ENCODE results near the gene CRPPA. TPM values are rescaled to one million over a fixed set of nuclear protein-coding genes. Genes with fewer than 3 reads are reported as not detected.
"Not testable (repeated sequence)": the region's sequence is repeated elsewhere in the genome, so short reads cannot be mapped to it uniquely, and the experiment has no call there.

Gene CRPPA
- total RNA-seq, 5 donors from 2014 or later (not counting 1 experiment from before 2014, with no cell fraction given), result 0.49 to 2.2 (median 1.0) TPM

DNA sequence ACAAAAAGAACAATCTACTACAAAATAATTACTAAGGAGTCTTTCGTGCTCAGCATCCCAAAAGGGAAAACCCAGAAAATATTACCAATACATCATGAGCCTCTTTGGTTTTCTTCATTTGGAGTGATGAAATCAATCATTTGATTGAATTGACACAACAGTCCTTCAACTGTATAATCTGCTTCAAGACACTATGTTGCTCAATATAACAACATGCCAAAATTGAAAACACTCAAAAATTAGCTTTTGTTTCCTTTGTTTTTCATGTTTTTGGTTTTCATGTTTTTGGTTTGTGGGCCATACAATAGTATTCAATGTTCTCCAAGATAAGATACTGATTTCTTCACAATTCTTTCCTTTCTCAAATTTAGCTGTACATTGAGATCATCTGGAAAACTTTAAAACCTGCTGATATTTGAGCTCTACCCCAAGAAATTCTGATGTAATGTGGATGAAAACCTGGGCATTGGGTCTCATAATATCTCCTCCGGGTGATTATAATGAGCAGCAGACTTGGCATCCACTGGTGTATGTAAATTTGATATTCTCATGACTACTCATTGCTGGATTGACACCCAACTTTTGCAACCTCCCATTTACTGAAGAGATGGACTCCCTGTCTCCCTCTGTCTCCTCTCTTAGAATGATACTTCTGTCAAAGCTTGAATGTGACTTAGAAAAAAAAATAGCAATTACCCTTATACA lies 39.6 kb upstream of the CRPPA start:
- Mint-ChIP-seq H3K4me3 (no peak overlapping the region), H3K4me1 (peaks cover 5 to 8% (median 6%) of the 10 kb centered on the region in 3 donors), H3K9me3 (no peaks in the 10 kb centered on the region), H3K27me3 (peaks cover 0 to 9% of the 10 kb centered on the region in 2 donors), H3K36me3 (no peaks in the 10 kb centered on the region), H3K27ac (no peak overlapping the region)
- Histone ChIP-seq H3K36me3 (ENCODE audit: control insufficient read depth in 2 of 2, extremely low read depth in 1 of 2, insufficient read depth in 1 of 2, low read length in 1 of 2) (no peaks in the 10 kb centered on the region), H3K9me3 (no peaks in the 10 kb centered on the region), H3K27me3 (replicated peaks in 1 of 2; ENCODE audit: control insufficient read depth in 2 of 2, extremely low read depth in 1 of 2, insufficient read depth in 2 of 2, low read length in 1 of 2) (peaks cover 0 to 5% of the 10 kb centered on the region in 2 experiments), H3K4me3 (ENCODE audit: control insufficient read depth in 1 of 2, extremely low read depth in 1 of 2, low read length in 1 of 2) (no peak overlapping the region), H3K27ac (ENCODE audit: low read length) (no peak overlapping the region), H3K4me1 (ENCODE audit: control insufficient read depth in 1 of 2, extremely low read depth in 1 of 2, insufficient read depth in 2 of 2, low read length in 2 of 2) (no peaks in the 10 kb centered on the region)
- POLR2A ChIA-PET, result no interaction called here
- WGBS (ENCODE audit: insufficient coverage), result no CpG with 5 or more reads among the region's 2 CpGs
- ATAC-seq (replicated peaks in 1 of 4), result no peak
- CTCF ChIA-PET, result interaction anchor here in 1 of 2 donors (0.7 kb wide), 1 partner anchor 25 kb away, joined by 4 read pairs; no protein-coding TSS in a partner anchor
- DNase-seq, result no peak

DNA sequence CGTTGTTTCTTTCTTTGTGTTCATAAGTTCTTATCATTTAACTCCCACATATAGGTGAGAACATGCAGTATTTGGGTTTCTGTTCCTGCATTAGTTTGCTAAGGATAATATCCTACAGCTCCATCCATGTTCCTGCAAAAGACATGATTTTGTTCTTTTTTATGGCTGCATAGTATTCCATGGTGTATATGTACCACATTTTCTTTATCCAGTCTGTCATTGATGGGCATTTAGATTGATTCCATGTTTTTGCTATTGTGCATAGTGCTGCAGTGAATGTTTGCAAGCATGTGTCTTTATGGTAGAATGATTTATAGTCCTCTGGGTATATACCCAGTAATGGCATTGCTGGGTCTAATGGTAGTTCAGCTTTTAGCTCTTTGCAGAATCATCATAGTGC lies 35.0 kb upstream of the CRPPA start:
- H3K4me3 Mint-ChIP-seq; H3K27ac Mint-ChIP-seq; H3K36me3 ChIP-seq (ENCODE audit: control insufficient read depth in 2 of 2, extremely low read depth in 1 of 2, insufficient read depth in 1 of 2, low read length in 1 of 2); H3K9me3 Mint-ChIP-seq; H3K4me1 ChIP-seq (ENCODE audit: control insufficient read depth in 1 of 2, extremely low read depth in 1 of 2, insufficient read depth in 2 of 2, low read length in 2 of 2); DNase-seq; CTCF ChIA-PET; H3K27me3 ChIP-seq (replicated peaks in 1 of 2; ENCODE audit: control insufficient read depth in 2 of 2, extremely low read depth in 1 of 2, insufficient read depth in 2 of 2, low read length in 1 of 2); H3K4me3 ChIP-seq (ENCODE audit: control insufficient read depth in 1 of 2, extremely low read depth in 1 of 2, low read length in 1 of 2); H3K9me3 ChIP-seq; H3K36me3 Mint-ChIP-seq; H3K27me3 Mint-ChIP-seq; H3K27ac ChIP-seq (ENCODE audit: low read length); ATAC-seq (replicated peaks in 1 of 4): not testable (repeated sequence)
- H3K4me1 Mint-ChIP-seq, result peaks cover 10 to 14% (median 12%) of the 10 kb centered on the region in 3 donors
- POLR2A ChIA-PET, result interaction anchor here in 1 of 2 donors (0.9 kb wide), 1 partner anchor 188 kb away, joined by 3 read pairs; no protein-coding TSS in a partner anchor
- WGBS (ENCODE audit: insufficient coverage), result no CpG with 5 or more reads among the region's 1 CpG

DNA sequence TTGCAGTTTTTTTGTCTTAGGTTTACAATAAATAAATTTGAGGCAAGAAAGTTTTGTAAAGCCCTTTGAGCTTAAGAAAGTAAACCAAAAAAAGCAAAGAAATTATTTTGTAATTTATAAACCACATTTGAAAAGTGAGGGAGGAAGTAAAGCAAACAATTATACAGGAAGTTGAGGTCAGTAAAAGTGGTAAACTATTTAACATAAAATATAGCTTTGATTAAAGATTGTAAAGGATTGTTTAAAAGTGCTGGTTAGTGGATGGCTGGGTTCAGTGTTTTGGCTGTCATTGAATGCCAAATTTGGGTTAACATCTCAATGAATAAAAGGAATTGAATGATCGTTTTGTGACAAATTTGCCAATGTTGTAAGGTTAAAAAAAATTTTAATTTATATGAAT lies 34.3 kb upstream of the CRPPA start:
- H3K36me3 Mint-ChIP-seq, result no peaks in the 10 kb centered on the region
- Histone ChIP-seq H3K27ac (ENCODE audit: low read length) (no peak overlapping the region), H3K4me1 (ENCODE audit: control insufficient read depth in 1 of 2, extremely low read depth in 1 of 2, insufficient read depth in 2 of 2, low read length in 2 of 2) (no peaks in the 10 kb centered on the region), H3K36me3 (ENCODE audit: control insufficient read depth in 2 of 2, extremely low read depth in 1 of 2, insufficient read depth in 1 of 2, low read length in 1 of 2) (no peaks in the 10 kb centered on the region), H3K9me3 (no peaks in the 10 kb centered on the region), H3K4me3 (ENCODE audit: control insufficient read depth in 1 of 2, extremely low read depth in 1 of 2, low read length in 1 of 2) (no peak overlapping the region), H3K27me3 (replicated peaks in 1 of 2; ENCODE audit: control insufficient read depth in 2 of 2, extremely low read depth in 1 of 2, insufficient read depth in 2 of 2, low read length in 1 of 2) (no peaks in the 10 kb centered on the region)
- peaks cover 0 to 3% of the 10 kb centered on the region in 2 donors for H3K27me3 Mint-ChIP-seq
- ChIA-PET CTCF (interaction anchor here in 1 of 2 donors (0.7 kb wide), 1 partner anchor 12 kb away, joined by 3 read pairs; no protein-coding TSS in a partner anchor), POLR2A (interaction anchor here (0.7 to 0.9 kb wide), 3 partner anchors 19 to 187 kb away, joined by 3 to 4 read pairs (median 3); no protein-coding TSS in a partner anchor)
- peaks cover 10 to 14% (median 12%) of the 10 kb centered on the region in 3 donors for H3K4me1 Mint-ChIP-seq
- H3K4me3 Mint-ChIP-seq, result no peak overlapping the region
- H3K9me3 Mint-ChIP-seq, result no peaks in the 10 kb centered on the region
- ATAC-seq (replicated peaks in 1 of 4), result no peak
- H3K27ac Mint-ChIP-seq, result peak overlapping the region in 1 of 2 donors; percentile 34
- DNase-seq, result no peak
- WGBS (ENCODE audit: insufficient coverage), result no CpG with 5 or more reads among the region's 1 CpG

DNA sequence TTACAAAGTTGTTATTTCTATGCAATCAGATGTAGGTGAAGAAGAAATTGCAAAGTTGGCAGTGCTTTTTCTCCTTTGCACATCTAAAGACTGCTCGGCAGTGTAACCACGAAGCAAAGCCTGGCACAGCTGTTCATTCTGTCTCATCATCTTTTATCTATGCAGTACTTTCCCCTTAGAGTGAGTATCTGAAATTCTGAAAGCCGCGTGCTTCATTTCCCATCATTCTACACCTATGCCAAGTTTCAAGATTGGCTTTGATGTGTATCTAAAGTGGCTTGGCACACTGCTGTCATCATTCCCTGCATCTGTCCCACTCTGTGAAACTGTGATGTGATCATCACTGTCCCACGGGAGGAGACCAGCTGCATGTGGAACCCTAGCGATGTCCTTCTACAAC lies 29.0 kb upstream of the CRPPA start:
- POLR2A ChIA-PET, result interaction anchor here in 1 of 2 donors (0.6 kb wide), 1 partner anchor 1278 kb away, joined by 4 read pairs; no protein-coding TSS in a partner anchor
- no peak for DNase-seq
- CTCF ChIA-PET, result no interaction called here
- Histone ChIP-seq H3K27me3 (replicated peaks in 1 of 2; ENCODE audit: control insufficient read depth in 2 of 2, extremely low read depth in 1 of 2, insufficient read depth in 2 of 2, low read length in 1 of 2) (no peaks in the 10 kb centered on the region), H3K4me3 (ENCODE audit: control insufficient read depth in 1 of 2, extremely low read depth in 1 of 2, low read length in 1 of 2) (no peak overlapping the region), H3K4me1 (ENCODE audit: control insufficient read depth in 1 of 2, extremely low read depth in 1 of 2, insufficient read depth in 2 of 2, low read length in 2 of 2) (no peaks in the 10 kb centered on the region), H3K36me3 (ENCODE audit: control insufficient read depth in 2 of 2, extremely low read depth in 1 of 2, insufficient read depth in 1 of 2, low read length in 1 of 2) (no peaks in the 10 kb centered on the region), H3K27ac (ENCODE audit: low read length) (no peak overlapping the region), H3K9me3 (no peaks in the 10 kb centered on the region)
- WGBS (ENCODE audit: insufficient coverage), result no CpG with 5 or more reads among the region's 6 CpGs
- H3K9me3 Mint-ChIP-seq, result no peaks in the 10 kb centered on the region
- H3K27me3 Mint-ChIP-seq, result peaks cover 0 to 3% of the 10 kb centered on the region in 2 donors
- no peaks in the 10 kb centered on the region for H3K36me3 Mint-ChIP-seq
- no peak for ATAC-seq (replicated peaks in 1 of 4)
- H3K4me3 Mint-ChIP-seq, result no peak overlapping the region
- H3K27ac Mint-ChIP-seq, result no peak overlapping the region
- peaks cover 5 to 6% (median 6%) of the 10 kb centered on the region in 3 donors for H3K4me1 Mint-ChIP-seq

DNA sequence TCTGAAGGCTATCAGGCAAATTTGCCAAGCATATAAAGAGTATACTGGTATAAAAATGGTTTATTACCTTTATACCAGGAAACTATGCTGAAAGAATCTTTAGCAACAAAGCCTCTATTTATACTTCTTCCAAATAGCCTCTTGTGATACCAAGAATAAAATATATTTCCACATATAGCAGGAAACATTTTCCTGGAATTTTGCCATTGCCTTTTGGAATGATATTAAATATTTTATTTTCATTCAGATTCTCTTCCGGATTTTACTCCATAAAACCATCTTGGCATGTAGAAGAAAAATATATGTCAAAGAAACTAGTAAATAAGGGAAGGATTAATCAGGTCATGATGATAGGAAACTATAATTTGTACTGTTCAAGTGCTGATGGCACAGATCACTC lies 26.5 kb upstream of the CRPPA start:
- POLR2A ChIA-PET, result no interaction called here
- no peaks in the 10 kb centered on the region for H3K9me3 Mint-ChIP-seq
- H3K9me3 ChIP-seq, result no peaks in the 10 kb centered on the region

DNA sequence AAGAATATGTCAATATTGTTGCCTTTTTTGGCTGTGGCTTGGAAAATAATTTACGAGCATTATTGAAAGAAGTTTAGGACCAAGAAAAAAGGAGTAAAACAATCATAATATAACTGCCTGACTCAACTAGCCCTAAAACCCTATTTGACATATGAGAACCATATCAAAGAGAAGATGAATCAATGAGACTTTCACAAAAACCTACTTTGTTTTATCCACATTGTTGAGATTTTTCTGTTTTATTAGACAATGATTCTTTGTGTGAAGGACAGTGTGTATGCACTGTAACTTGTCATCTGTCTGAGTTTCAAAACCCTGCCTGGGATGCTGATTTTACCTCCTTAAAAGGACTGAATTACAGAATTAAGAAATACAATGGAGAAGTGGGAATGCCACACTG lies 25.2 kb upstream of the CRPPA start:
- H3K9me3 Mint-ChIP-seq, result no peaks in the 10 kb centered on the region
- ChIA-PET CTCF (no interaction called here), POLR2A (no interaction called here)
- H3K36me3 Mint-ChIP-seq, result no peaks in the 10 kb centered on the region
- H3K27me3 Mint-ChIP-seq, result peaks cover 0 to under 1% of the 10 kb centered on the region in 2 donors
- DNase-seq (no peak), ATAC-seq (replicated peaks in 1 of 4) (no peak)
- Histone ChIP-seq H3K4me1 (ENCODE audit: control insufficient read depth in 1 of 2, extremely low read depth in 1 of 2, insufficient read depth in 2 of 2, low read length in 2 of 2) (no peaks in the 10 kb centered on the region), H3K9me3 (no peaks in the 10 kb centered on the region), H3K4me3 (ENCODE audit: control insufficient read depth in 1 of 2, extremely low read depth in 1 of 2, low read length in 1 of 2) (no peak overlapping the region), H3K27ac (ENCODE audit: low read length) (no peak overlapping the region), H3K36me3 (ENCODE audit: control insufficient read depth in 2 of 2, extremely low read depth in 1 of 2, insufficient read depth in 1 of 2, low read length in 1 of 2) (no peaks in the 10 kb centered on the region), H3K27me3 (replicated peaks in 1 of 2; ENCODE audit: control insufficient read depth in 2 of 2, extremely low read depth in 1 of 2, insufficient read depth in 2 of 2, low read length in 1 of 2) (no peaks in the 10 kb centered on the region)
- WGBS (ENCODE audit: insufficient coverage), result no CpG with 5 or more reads among the region's 1 CpG
- no peaks in the 10 kb centered on the region for H3K4me1 Mint-ChIP-seq
- H3K4me3 Mint-ChIP-seq, result no peak overlapping the region
- H3K27ac Mint-ChIP-seq, result no peak overlapping the region

More for the DNA sequence above, 26.5 kb upstream of the CRPPA start:
- Histone ChIP-seq H3K36me3 (ENCODE audit: control insufficient read depth in 2 of 2, extremely low read depth in 1 of 2, insufficient read depth in 1 of 2, low read length in 1 of 2) (no peaks in the 10 kb centered on the region), H3K4me3 (ENCODE audit: control insufficient read depth in 1 of 2, extremely low read depth in 1 of 2, low read length in 1 of 2) (no peak overlapping the region), H3K27ac (ENCODE audit: low read length) (no peak overlapping the region), H3K4me1 (ENCODE audit: control insufficient read depth in 1 of 2, extremely low read depth in 1 of 2, insufficient read depth in 2 of 2, low read length in 2 of 2) (no peaks in the 10 kb centered on the region), H3K27me3 (replicated peaks in 1 of 2; ENCODE audit: control insufficient read depth in 2 of 2, extremely low read depth in 1 of 2, insufficient read depth in 2 of 2, low read length in 1 of 2) (no peaks in the 10 kb centered on the region)
- Mint-ChIP-seq H3K4me3 (no peak overlapping the region), H3K36me3 (no peaks in the 10 kb centered on the region), H3K27me3 (peaks cover 0 to 3% of the 10 kb centered on the region in 2 donors), H3K4me1 (no peaks in the 10 kb centered on the region), H3K27ac (no peak overlapping the region)
- CTCF ChIA-PET, result interaction anchor here in 1 of 2 donors (0.7 kb wide), 1 partner anchor 14 kb away, joined by 3 read pairs; no protein-coding TSS in a partner anchor
- DNase-seq (no peak), ATAC-seq (replicated peaks in 1 of 4) (no peak)
- WGBS (ENCODE audit: insufficient coverage), result no CpG with 5 or more reads among the region's 1 CpG
